Measurements from ENCODE around the gene SMARCC2. TPM values are rescaled to one million over a fixed set of nuclear protein-coding genes. Genes with fewer than 3 reads are reported as not detected.

The SMARCC2 gene
- total and polyA plus RNA-seq, 2 of the 13 experiments (the other 11 are each of a cell fraction or from before 2014, with no cell fraction given), result 21.3 to 24.1 TPM

- H3K27me3 ChIP-seq (ENCODE audit: control insufficient read depth in 1 of 2, insufficient read depth in 2 of 2, low read length in 2 of 2), result no peaks in the 10 kb centered on the region
- no peak overlapping the region for H2AFZ ChIP-seq (ENCODE audit: low read length)
- peaks cover 17% of the 10 kb centered on the region for H3K79me2 ChIP-seq (ENCODE audit: insufficient read depth, low read length)
- H4K20me1 ChIP-seq (ENCODE audit: insufficient read depth, low read length), result no peaks in the 10 kb centered on the region
- H3K9ac ChIP-seq (ENCODE audit: insufficient read depth, low read depth, low read length), result peak overlapping the region; percentile 80; the same call in 1 of the 2 replicates
- in situ Hi-C loops (cut with HindIII; ENCODE audit: extremely low pct_ligation_motif_present, low pct_unique_long_range_greater_than_20kb) (loop anchor here (5.0 kb wide), 1 partner anchor 57 kb away; the partner anchor contains the start of gene SMARCC2), intact Hi-C loops (cut with micrococcal nuclease; ENCODE audit: unreplicated experiment) (no loop called here)
- BruUV-seq (replicated peaks), result no TSS peak
- H3K4me1 ChIP-seq (ENCODE audit: insufficient read depth, low read length), result peaks cover 43% of the 10 kb centered on the region
- POLR2A ChIA-PET, result no interaction called here
- no peaks in the 10 kb centered on the region for H3K9me3 ChIP-seq (ENCODE audit: low read length)
- CTCF ChIA-PET (ENCODE audit: low intra/inter-chr PET ratio, low total read pairs), result no interaction called here
- ATAC-seq (no peak), FAIRE-seq (no peak), DNase-seq (ENCODE audit: low spot score) (no peak)
- WGBS (ENCODE audit: low lambda C conversion rate), result 92% methylated on average over 22 of the region's 22 CpGs
- H3K36me3 ChIP-seq (replicated peaks in 1 of 2; ENCODE audit: control insufficient read depth in 1 of 2, insufficient read depth in 2 of 2, low read length in 2 of 2), result peaks cover 17 to 37% of the 10 kb centered on the region in 2 experiments
- no peak for TF ChIP-seq MAFF (IDR thresholded peaks at IDR 0.05; ENCODE audit: low read depth, low read length)
- peak overlapping the region; percentile 86 for H3K4me2 ChIP-seq (ENCODE audit: low read depth, low read length)
- H3K27ac ChIP-seq (ENCODE audit: extremely low read length, insufficient read depth, low read length), result no peak overlapping the region
- H3K4me3 ChIP-seq (replicated peaks in 1 of 3; ENCODE audit: insufficient read depth in 1 of 3, low read depth in 2 of 3, low read length in 3 of 3), result peak overlapping the region in 2 of 3 experiments; percentile 72 to 83; a peak in 1 of 6 replicates
Observed at GRCh38 chr12:56129942-56130495, 59.3 kb downstream of the SMARCC2 start.

GRCh38 chr12:56129206-56129941 is 59.9 kb downstream of the SMARCC2 start:
- in situ Hi-C loops (cut with HindIII; ENCODE audit: extremely low pct_ligation_motif_present, low pct_unique_long_range_greater_than_20kb) (loop anchor here (5.0 kb wide), 1 partner anchor 58 kb away; the partner anchor contains the start of gene SMARCC2), intact Hi-C loops (cut with micrococcal nuclease; ENCODE audit: unreplicated experiment) (no loop called here)
- 8% methylated on average over 20 of the region's 29 CpGs for WGBS (ENCODE audit: low lambda C conversion rate)
- BruUV-seq (replicated peaks), result no TSS peak
- FAIRE-seq, result no peak
- H3K79me2 ChIP-seq (ENCODE audit: insufficient read depth, low read length), result peaks cover 17% of the 10 kb centered on the region
- peak overlapping the region; percentile 57 for H3K27ac ChIP-seq (ENCODE audit: extremely low read length, insufficient read depth, low read length)
- peak overlapping the region; percentile 72 to 89 (median 83) for H3K4me3 ChIP-seq (replicated peaks in 1 of 3; ENCODE audit: insufficient read depth in 1 of 3, low read depth in 2 of 3, low read length in 3 of 3)
- ChIA-PET POLR2A (interaction anchor here (1.9 to 3.8 kb wide), 7 partner anchors 11 to 132 kb away, joined by 5 to 58 read pairs (median 30); partner anchors contain the start of genes MYL6, PA2G4, RNF41 and RPL41), CTCF (ENCODE audit: low intra/inter-chr PET ratio, low total read pairs) (interaction anchor here (4.2 kb wide), 1 partner anchor 61 kb away, joined by 24 read pairs; the partner anchor contains the start of gene SMARCC2)
- ATAC-seq, result peak; percentile 65
- H2AFZ ChIP-seq (ENCODE audit: low read length), result no peak overlapping the region
- H3K36me3 ChIP-seq (replicated peaks in 1 of 2; ENCODE audit: control insufficient read depth in 1 of 2, insufficient read depth in 2 of 2, low read length in 2 of 2), result peaks cover 16 to 37% of the 10 kb centered on the region in 2 experiments
- H3K4me1 ChIP-seq (ENCODE audit: insufficient read depth, low read length), result peaks cover 49% of the 10 kb centered on the region
- H3K27me3 ChIP-seq (ENCODE audit: control insufficient read depth in 1 of 2, insufficient read depth in 2 of 2, low read length in 2 of 2), result no peaks in the 10 kb centered on the region
- no peak for DNase-seq (ENCODE audit: low spot score)
- no peaks in the 10 kb centered on the region for H3K9me3 ChIP-seq (ENCODE audit: low read length)
- no peaks in the 10 kb centered on the region for H4K20me1 ChIP-seq (ENCODE audit: insufficient read depth, low read length)
- peak overlapping the region; percentile 80 for H3K9ac ChIP-seq (ENCODE audit: insufficient read depth, low read depth, low read length)
- peak overlapping the region; percentile 86 for H3K4me2 ChIP-seq (ENCODE audit: low read depth, low read length)
- TF ChIP-seq HHEX (CRISPR knock-in tag; IDR thresholded peaks at IDR 0.05), result no peak
- no peak for TF ChIP-seq TRIM24 (CRISPR knock-in tag; IDR thresholded peaks at IDR 0.05)
- no peak for TF ChIP-seq ZNF570 (CRISPR knock-in tag; IDR thresholded peaks at IDR 0.05; ENCODE audit: borderline replicate concordance)
- TF ChIP-seq MXD1 (CRISPR knock-in tag; IDR thresholded peaks at IDR 0.05), result no peak
- TF ChIP-seq HMG20A (CRISPR knock-in tag; IDR thresholded peaks at IDR 0.05; ENCODE audit: borderline replicate concordance), result no peak
- TF ChIP-seq GATAD2A (CRISPR knock-in tag; IDR thresholded peaks at IDR 0.05), result 0 out of 2 replicates have a peak, but pooled peaks have one; percentile 10
- TF ChIP-seq ZNF558 (CRISPR knock-in tag; IDR thresholded peaks at IDR 0.05; ENCODE audit: borderline replicate concordance), result no peak
- TF ChIP-seq TEF (CRISPR knock-in tag; IDR thresholded peaks at IDR 0.05), result no peak
- no peak for TF ChIP-seq PRDM15 (CRISPR knock-in tag; IDR thresholded peaks at IDR 0.05)
- TF ChIP-seq ZNF781 (CRISPR knock-in tag; IDR thresholded peaks at IDR 0.05; ENCODE audit: borderline replicate concordance, not compliant biosample characterization), result no peak
- no peak for TF ChIP-seq ZFP82 (CRISPR knock-in tag; IDR thresholded peaks at IDR 0.05; ENCODE audit: borderline replicate concordance)
